GM20431 (cell line): ENCODE measurements around the gene MRPS12.

Experiments used
- in situ Hi-C: fragments of 300-500 bp; cut with MseI, MboI; formaldehyde crosslinking; loops from one replicate; pipeline ENCODE4 v1.15.0; 2020; ENCODE audit warnings: low sequenced_read_pairs; ENCODE audit not compliant: unreplicated experiment

The MRPS12 gene

GRCh38 chr19:38970664-38971532 lies 40.2 kb downstream of the MRPS12 start:
- in situ Hi-C loops, result no loop called here

- in situ Hi-C loops, result no loop called here
Observed at GRCh38 chr19:38971672-38972071, 40.9 kb downstream of the MRPS12 start.

GRCh38 chr19:38974624-38975213 lies 44.0 kb downstream of the MRPS12 start:
- in situ Hi-C loops, result no loop called here

- in situ Hi-C loops, result no loop called here
Observed at GRCh38 chr19:38975214-38975860, 44.6 kb downstream of the MRPS12 start, which contains the start of gene FBXO17. Gene FBXO17, minus strand, starts transcription at chr19:38975742. Its CDS starts 25,423 bp downstream, at chr19:38950319.

- in situ Hi-C loops, result no loop called here
Observed at GRCh38 chr19:38975861-38976271, 45.1 kb downstream of the MRPS12 start.

- in situ Hi-C loops, result no loop called here
Observed at GRCh38 chr19:38977445-38978325, 46.9 kb downstream of the MRPS12 start.

GRCh38 chr19:38978326-38978689 lies 47.6 kb downstream of the MRPS12 start:
- in situ Hi-C loops, result no loop called here

- in situ Hi-C loops, result no loop called here
Observed at GRCh38 chr19:38979812-38980211, 49.1 kb downstream of the MRPS12 start.

- in situ Hi-C loops, result no loop called here
Observed at GRCh38 chr19:38980583-38981374, 50.0 kb downstream of the MRPS12 start.
